Fibroblast of lung (primary cell): ENCODE data around the gene ATP9B. TPM values are rescaled to one million over a fixed set of nuclear protein-coding genes. Genes with fewer than 3 reads are reported as not detected.
"Not testable (repeated sequence)": the region's sequence is repeated elsewhere in the genome, so short reads cannot be mapped to it uniquely, and the experiment has no call there.

ENCODE experiments used
- DNase-seq, 2 donors: peaks; one replicate each; pipeline versions ENCODE4 v3.0.0 to v3.0.0-alpha.2; 2010; ENCODE audit warnings: low read depth in 2 of 2
- H2AFZ ChIP-seq: 2 replicates; pipeline ENCODE4 v1.5.1; 2012; ENCODE audit warnings: low read length, control low read depth, inconsistent platforms
- H3K27ac ChIP-seq: 2 replicates; pipeline ENCODE4 v1.5.1; 2011; ENCODE audit warnings: low read length, control low read depth; ENCODE audit not compliant: insufficient read depth
- H3K27me3 ChIP-seq: 2 replicates; pipeline ENCODE4 v1.5.1; 2011; ENCODE audit warnings: mild to moderate bottlenecking, low read length; ENCODE audit not compliant: control insufficient read depth, insufficient read depth
- H3K36me3 ChIP-seq: 2 replicates; pipeline ENCODE4 v1.5.1; 2011; ENCODE audit warnings: low read length; ENCODE audit not compliant: control insufficient read depth, insufficient read depth
- H3K4me1 ChIP-seq: 2 replicates; pipeline ENCODE4 v1.5.1; 2011; ENCODE audit warnings: low read length; ENCODE audit not compliant: control insufficient read depth, insufficient read depth; ENCODE audit errors: extremely low read depth
- H3K4me2 ChIP-seq: 2 replicates; pipeline ENCODE4 v1.5.1; 2011; ENCODE audit warnings: low read length, control low read depth; ENCODE audit not compliant: insufficient read depth; ENCODE audit errors: extremely low read depth
- H3K4me3 ChIP-seq, 4 experiments: fragments of 200-600 bp in 1 of 4; sonication (generic) in 1 of 4; replicated peaks in 1 of 4; 2 replicates each; pipeline ENCODE4 v1.5.1; 2011 to 2016; ENCODE audit warnings: low read length in 4 of 4, low read depth in 3 of 4, mild to moderate bottlenecking in 3 of 4, control low read depth in 2 of 4, inconsistent platforms in 1 of 4, mixed read lengths in 1 of 4; ENCODE audit not compliant: insufficient read depth in 1 of 4; ENCODE audit errors: control extremely low read depth in 1 of 4
- H3K79me2 ChIP-seq: 2 replicates; pipeline ENCODE4 v1.5.1; 2012; ENCODE audit warnings: mild to moderate bottlenecking, low read length, inconsistent platforms; ENCODE audit not compliant: control insufficient read depth, insufficient read depth
- H3K9ac ChIP-seq: 2 replicates; pipeline ENCODE4 v1.5.1; 2011; ENCODE audit warnings: mild to moderate bottlenecking, low read length, control low read depth; ENCODE audit not compliant: insufficient read depth
- H3K9me3 ChIP-seq: 2 replicates; pipeline ENCODE4 v1.5.1; 2012; ENCODE audit warnings: low read depth, low read length; ENCODE audit not compliant: control insufficient read depth, insufficient read depth
- H4K20me1 ChIP-seq: 2 replicates; pipeline ENCODE4 v1.5.1; 2011; ENCODE audit warnings: low read length; ENCODE audit not compliant: control insufficient read depth, insufficient read depth; ENCODE audit errors: extremely low read depth
- CTCF ChIP-seq, 2 donors: IDR thresholded peaks in 1 of 2; conservative IDR thresholded peaks in 1 of 2; 1 replicate in 1 of 2; 2 replicates in 1 of 2; pipeline ENCODE4 v1.5.1; 2011 to 2012; ENCODE audit warnings: low read length in 2 of 2, control low read depth in 1 of 2, inconsistent platforms in 1 of 2, low read depth in 1 of 2, mild to moderate bottlenecking in 1 of 2
- EZH2 ChIP-seq: IDR thresholded peaks from 2 replicates; pipeline ENCODE4 v1.5.1; 2012; ENCODE audit warnings: low read length, control low read depth, mild to moderate bottlenecking; ENCODE audit errors: missing control alignments
- polyA plus RNA-seq, 2 donors: library from polyadenylated mRNA; depleted of rRNA in 1 of 2; stranded (reverse) in 1 of 2; unstranded in 1 of 2; fragments of >200 nt; gene quantifications; 2 replicates each; pipeline ENCODE4 v1.2.1, GENCODE V29; 2011 to 2012; ENCODE audit warnings: missing spikeins in 1 of 2
- total RNA-seq: library from RNA; depleted of rRNA; stranded (reverse); fragments of >200 nt; gene quantifications from 2 replicates; pipeline ENCODE4 v1.2.1, GENCODE V29; 2014

ATP9B gene
- total and polyA plus RNA-seq, 2 donors (not counting 1 experiment from before 2014, with no cell fraction given), result 11.2 to 27.7 TPM

GRCh38 chr18:79260510-79260909, 191.3 kb downstream of the ATP9B start:
- Histone ChIP-seq H3K4me1 (no peaks in the 10 kb centered on the region), H3K27ac (no peak overlapping the region), H3K4me2 (no peak overlapping the region), H3K9ac (no peak overlapping the region), H3K27me3 (no peaks in the 10 kb centered on the region), H3K79me2 (no peaks in the 10 kb centered on the region), H4K20me1 (no peaks in the 10 kb centered on the region), H3K4me3 (no peak overlapping the region), H2AFZ (no peak overlapping the region), H3K36me3 (no peaks in the 10 kb centered on the region), H3K9me3 (no peaks in the 10 kb centered on the region)
- DNase-seq, result no peak
- TF ChIP-seq EZH2 (no peak), CTCF (conservative IDR thresholded peaks at IDR 0.05 in 1 of 2, IDR thresholded peaks at IDR 0.05 in 1 of 2; ENCODE audit: low read depth in 1 of 2, low read length in 2 of 2) (no peak)

- not testable (repeated sequence) for H3K27me3 ChIP-seq, H3K27ac ChIP-seq, H4K20me1 ChIP-seq, DNase-seq, H3K9me3 ChIP-seq, H3K79me2 ChIP-seq, H2AFZ ChIP-seq, H3K4me2 ChIP-seq, H3K9ac ChIP-seq, H3K4me3 ChIP-seq, H3K4me1 ChIP-seq, H3K36me3 ChIP-seq
Measured at GRCh38 chr18:79265068-79265467, 195.9 kb downstream of the ATP9B start.

- not testable (repeated sequence) for H3K27me3 ChIP-seq, DNase-seq
Measured at GRCh38 chr18:79271812-79272211, 202.6 kb downstream of the ATP9B start.

GRCh38 chr18:79272916-79273315, 203.7 kb downstream of the ATP9B start:
- no peaks in the 10 kb centered on the region for H3K27me3 ChIP-seq
- no peak for DNase-seq
- H3K79me2 ChIP-seq, result no peaks in the 10 kb centered on the region
- no peaks in the 10 kb centered on the region for H4K20me1 ChIP-seq
- H2AFZ ChIP-seq, result no peak overlapping the region
- no peaks in the 10 kb centered on the region for H3K4me1 ChIP-seq
- H3K9ac ChIP-seq, result no peak overlapping the region
- TF ChIP-seq CTCF (conservative IDR thresholded peaks at IDR 0.05 in 1 of 2, IDR thresholded peaks at IDR 0.05 in 1 of 2; ENCODE audit: low read depth in 1 of 2, low read length in 2 of 2) (no peak), EZH2 (no peak)
- no peaks in the 10 kb centered on the region for H3K9me3 ChIP-seq
- H3K36me3 ChIP-seq, result no peaks in the 10 kb centered on the region
- no peak overlapping the region for H3K27ac ChIP-seq
- no peak overlapping the region for H3K4me3 ChIP-seq
- no peak overlapping the region for H3K4me2 ChIP-seq

More at GRCh38 chr18:79271812-79272211, 202.6 kb downstream of the ATP9B start:
- not testable (repeated sequence) for H3K9me3 ChIP-seq, H3K9ac ChIP-seq, H3K4me2 ChIP-seq, H3K4me1 ChIP-seq, H4K20me1 ChIP-seq, H2AFZ ChIP-seq, H3K27ac ChIP-seq, H3K36me3 ChIP-seq, H3K4me3 ChIP-seq, H3K79me2 ChIP-seq
